Neuronal stem cell (in vitro differentiated cells): ENCODE measurements around the gene CADM2.

Source experiments
- DNase-seq: peaks from one replicate; pipeline ENCODE4 v3.0.0-alpha.2; 2013; ENCODE audit warnings: low spot score
- H2AFZ ChIP-seq: one replicate; pipeline ENCODE4 v1.6.1; 2013; ENCODE audit warnings: mild to moderate bottlenecking, low read length, inconsistent platforms
- H2AK5ac ChIP-seq: 2 replicates; pipeline ENCODE4 v1.6.1; 2013; ENCODE audit warnings: low read depth, mild to moderate bottlenecking, inconsistent platforms, low read length, moderate library complexity, mixed read lengths
- H2BK120ac ChIP-seq: 2 replicates; pipeline ENCODE4 v1.6.1; 2013; ENCODE audit warnings: low read depth, mild to moderate bottlenecking, inconsistent platforms, low read length, moderate library complexity, mixed read lengths
- H2BK12ac ChIP-seq: one replicate; pipeline ENCODE4 v1.6.1; 2013; ENCODE audit warnings: low read length, inconsistent platforms
- H2BK15ac ChIP-seq: 2 replicates; pipeline ENCODE4 v1.6.1; 2013; ENCODE audit warnings: mild to moderate bottlenecking, low read length, inconsistent platforms, mixed read lengths
- H2BK5ac ChIP-seq: one replicate; pipeline ENCODE4 v1.6.1; 2013; ENCODE audit warnings: inconsistent platforms, mild to moderate bottlenecking, low read length, moderate library complexity
- H3K14ac ChIP-seq: one replicate; pipeline ENCODE4 v1.6.1; 2013; ENCODE audit warnings: low read length, inconsistent platforms
- H3K18ac ChIP-seq: 2 replicates; pipeline ENCODE4 v1.6.1; 2013; ENCODE audit warnings: low read length, inconsistent platforms
- H3K23ac ChIP-seq: 2 replicates; pipeline ENCODE4 v1.6.1; 2013; ENCODE audit warnings: low read depth, mild to moderate bottlenecking, mixed read lengths, low read length, inconsistent platforms; ENCODE audit not compliant: poor library complexity
- H3K27ac ChIP-seq: replicated peaks from 3 replicates; pipeline ENCODE4 v1.5.1; 2013; ENCODE audit warnings: low read length, inconsistent platforms
- H3K27me3 ChIP-seq, 3 experiments: 2 replicates each; pipeline ENCODE4 v1.6.1; 2013; ENCODE audit warnings: low read length in 3 of 3, mild to moderate bottlenecking in 2 of 3, inconsistent platforms in 1 of 3, low read depth in 1 of 3, mixed read lengths in 1 of 3, moderate library complexity in 1 of 3; ENCODE audit not compliant: control insufficient read depth in 3 of 3, insufficient read depth in 3 of 3
- H3K36me3 ChIP-seq, 2 donors: replicated peaks in 1 of 2; 2 replicates each; pipeline ENCODE4 v1.6.1; 2013; ENCODE audit warnings: low read length in 2 of 2; ENCODE audit not compliant: control insufficient read depth in 2 of 2, insufficient read depth in 2 of 2
- H3K4ac ChIP-seq: 2 replicates; pipeline ENCODE4 v1.6.1; 2013; ENCODE audit warnings: inconsistent platforms, mild to moderate bottlenecking, low read length, moderate library complexity
- H3K4me1 ChIP-seq, 2 donors: 1 replicate in 1 of 2; 2 replicates in 1 of 2; pipeline ENCODE4 v1.6.1; 2013; ENCODE audit warnings: low read length in 2 of 2, low read depth in 1 of 2; ENCODE audit not compliant: control insufficient read depth in 2 of 2, insufficient read depth in 1 of 2
- H3K4me2 ChIP-seq: one replicate; pipeline ENCODE4 v1.6.1; 2013; ENCODE audit warnings: mild to moderate bottlenecking, low read length, inconsistent platforms; ENCODE audit not compliant: insufficient read depth, poor library complexity, severe bottlenecking
- H3K4me3 ChIP-seq, 2 donors: 2 replicates each; pipeline ENCODE4 v1.5.1; 2013; ENCODE audit warnings: low read length in 2 of 2, mild to moderate bottlenecking in 2 of 2, inconsistent platforms in 1 of 2, moderate library complexity in 1 of 2
- H3K79me1 ChIP-seq: one replicate; pipeline ENCODE4 v1.6.1; 2013; ENCODE audit warnings: low read depth, mild to moderate bottlenecking, inconsistent platforms, low read length, moderate library complexity
- H3K9ac ChIP-seq: one replicate; pipeline ENCODE4 v1.6.1; 2013; ENCODE audit warnings: mild to moderate bottlenecking, low read depth, low read length, inconsistent platforms; ENCODE audit not compliant: poor library complexity
- H3K9me3 ChIP-seq, 2 donors: replicated peaks in 1 of 2; 2 replicates each; pipeline versions ENCODE3 to v1.6.1; 2013; ENCODE audit warnings: low read length in 2 of 2, mild to moderate bottlenecking in 2 of 2, inconsistent platforms in 1 of 2, low read depth in 1 of 2, mixed read lengths in 1 of 2, moderate library complexity in 1 of 2; ENCODE audit not compliant: control insufficient read depth in 2 of 2, insufficient read depth in 1 of 2
- H4K8ac ChIP-seq: one replicate; pipeline ENCODE4 v1.6.1; 2013; ENCODE audit warnings: low read depth, mild to moderate bottlenecking, inconsistent platforms, low read length, moderate library complexity
- H4K91ac ChIP-seq: one replicate; pipeline ENCODE4 v1.6.1; 2013; ENCODE audit warnings: low read length, low read depth, mild to moderate bottlenecking, inconsistent platforms; ENCODE audit not compliant: poor library complexity
- WGBS, 2 donors: extraction: QIAGEN DNeasy Blood & Tissue Kit; methylation state at CpG; one replicate each; pipeline ENCODE4 v1.1.7; 2013; ENCODE audit warnings: missing lambda C conversion rate in 2 of 2, mixed read lengths in 1 of 2; ENCODE audit not compliant: insufficient read length in 2 of 2, insufficient replicate concordance in 1 of 2; ENCODE audit errors: extremely low coverage in 2 of 2; 5-methylcytosine and 5-hydroxymethylcytosine counted together

The CADM2 gene

GRCh38 chr3:85304360-85304964, 345.7 kb downstream of the CADM2 start:
- H3K4me3 ChIP-seq: no peak overlapping the region
- no peaks in the 10 kb centered on the region for H3K27me3 ChIP-seq
- H2BK12ac ChIP-seq: no peak overlapping the region
- no peak overlapping the region for H3K4ac ChIP-seq
- H3K4me1 ChIP-seq: no peaks in the 10 kb centered on the region
- H3K4me2 ChIP-seq: no peak overlapping the region
- H4K91ac ChIP-seq: no peak overlapping the region
- H3K9ac ChIP-seq: no peak overlapping the region
- no peak overlapping the region for H3K14ac ChIP-seq
- no peak overlapping the region for H3K23ac ChIP-seq
- H3K9me3 ChIP-seq: no peaks in the 10 kb centered on the region
- no peak overlapping the region for H2BK15ac ChIP-seq
- H3K27ac ChIP-seq: no peak overlapping the region
- H2AFZ ChIP-seq: no peak overlapping the region
- H2AK5ac ChIP-seq: no peak overlapping the region
- no peaks in the 10 kb centered on the region for H3K36me3 ChIP-seq
- no peak overlapping the region for H4K8ac ChIP-seq
- WGBS, 2 donors: no CpG with 5 or more reads among the region's 3 CpGs
- H2BK120ac ChIP-seq: no peak overlapping the region
- no peak for DNase-seq
- H3K18ac ChIP-seq: no peak overlapping the region
- no peak overlapping the region for H2BK5ac ChIP-seq
- no peaks in the 10 kb centered on the region for H3K79me1 ChIP-seq

GRCh38 chr3:85312331-85312730, 353.5 kb downstream of the CADM2 start:
- Histone ChIP-seq H2BK15ac (no peak overlapping the region), H2AK5ac (no peak overlapping the region), H3K4me1 (no peaks in the 10 kb centered on the region), H2AFZ (no peak overlapping the region), H3K36me3 (no peaks in the 10 kb centered on the region), H4K91ac (no peak overlapping the region), H3K27me3 (no peaks in the 10 kb centered on the region), H3K27ac (no peak overlapping the region), H3K14ac (no peak overlapping the region), H3K9ac (no peak overlapping the region), H3K79me1 (no peaks in the 10 kb centered on the region), H3K4me2 (no peak overlapping the region), H2BK120ac (no peak overlapping the region), H2BK12ac (no peak overlapping the region), H3K4ac (no peak overlapping the region), H3K4me3 (no peak overlapping the region), H3K23ac (no peak overlapping the region), H3K18ac (no peak overlapping the region), H3K9me3 (no peaks in the 10 kb centered on the region), H2BK5ac (no peak overlapping the region), H4K8ac (no peak overlapping the region)
- DNase-seq: no peak
- WGBS, 2 donors: no CpG with 5 or more reads among the region's 3 CpGs

- DNase-seq: no peak
- Histone ChIP-seq H3K23ac (no peak overlapping the region), H3K4ac (no peak overlapping the region), H3K27me3 (no peaks in the 10 kb centered on the region), H3K4me2 (no peak overlapping the region), H2AFZ (no peak overlapping the region), H2BK120ac (no peak overlapping the region), H3K27ac (no peak overlapping the region), H3K79me1 (no peaks in the 10 kb centered on the region), H2BK15ac (no peak overlapping the region), H4K91ac (no peak overlapping the region), H3K36me3 (no peaks in the 10 kb centered on the region), H3K9ac (no peak overlapping the region), H4K8ac (no peak overlapping the region), H2AK5ac (no peak overlapping the region), H3K4me1 (no peaks in the 10 kb centered on the region), H3K14ac (no peak overlapping the region), H3K18ac (no peak overlapping the region), H3K9me3 (no peaks in the 10 kb centered on the region), H3K4me3 (no peak overlapping the region), H2BK5ac (no peak overlapping the region), H2BK12ac (no peak overlapping the region)
- WGBS, 2 donors: no CpG with 5 or more reads among the region's 1 CpG
These were observed 354.6 kb downstream of the CADM2 start for GRCh38 chr3:85313380-85313779.

DNA sequence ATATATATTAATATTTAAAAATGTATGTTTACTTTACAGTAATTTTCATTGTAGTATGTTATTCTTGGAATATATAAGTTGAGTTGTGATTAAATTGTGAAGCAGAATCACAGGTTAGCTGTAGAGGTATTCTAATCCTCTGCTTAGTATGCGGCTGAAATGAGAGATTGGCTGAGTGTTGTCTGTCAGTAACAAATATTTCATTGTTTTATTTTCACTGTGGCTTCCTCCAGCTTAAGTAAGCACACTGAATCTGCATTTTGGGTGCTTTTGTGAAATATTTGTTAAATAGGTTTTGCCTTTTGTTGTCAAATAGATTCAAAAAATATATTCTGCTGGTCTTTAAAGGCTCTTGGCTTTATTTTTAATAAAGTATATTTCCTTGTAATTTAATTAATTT, 357.5 kb downstream of the CADM2 start:
- Histone ChIP-seq H3K4me2 (no peak overlapping the region), H3K27ac (no peak overlapping the region), H2AFZ (no peak overlapping the region), H2AK5ac (no peak overlapping the region), H2BK12ac (no peak overlapping the region), H3K18ac (no peak overlapping the region), H3K14ac (no peak overlapping the region), H4K8ac (no peak overlapping the region), H3K79me1 (no peaks in the 10 kb centered on the region), H3K4me1 (no peaks in the 10 kb centered on the region), H2BK15ac (no peak overlapping the region), H2BK5ac (no peak overlapping the region), H3K27me3 (no peaks in the 10 kb centered on the region), H3K9ac (no peak overlapping the region), H3K9me3 (peaks cover 0 to 3% of the 10 kb centered on the region in 2 donors), H3K4ac (no peak overlapping the region), H3K23ac (no peak overlapping the region), H4K91ac (no peak overlapping the region), H3K4me3 (no peak overlapping the region), H2BK120ac (no peak overlapping the region), H3K36me3 (no peaks in the 10 kb centered on the region)
- DNase-seq: no peak
- WGBS, 2 donors: no CpG with 5 or more reads among the region's 1 CpG
